Measurements from ENCODE around the gene KLHL29.
A peak's percentile ranks its signal among the peaks of the same experiment; 100 is the strongest.
"Not testable (repeated sequence)": the region's sequence is repeated elsewhere in the genome, so short reads cannot be mapped to it uniquely, and the experiment has no call there.

KLHL29 gene

GRCh38 chr2:23373666-23374065 lies 11.3 kb upstream of the KLHL29 start:
- no peak for DNase-seq (ENCODE audit: low read depth)

GRCh38 chr2:23375448-23375847 lies 9.5 kb upstream of the KLHL29 start:
- no peak for DNase-seq (ENCODE audit: low read depth)

GRCh38 chr2:23376075-23376474 lies 8.9 kb upstream of the KLHL29 start:
- DNase-seq (ENCODE audit: low read depth), result no peak

GRCh38 chr2:23376972-23377371 lies 8.0 kb upstream of the KLHL29 start:
- no peak for DNase-seq (ENCODE audit: low read depth)

- no peak for DNase-seq (ENCODE audit: low read depth)
Measured at GRCh38 chr2:23377771-23378170, 7.2 kb upstream of the KLHL29 start.

GRCh38 chr2:23378496-23378895 lies 6.5 kb upstream of the KLHL29 start:
- no peak for DNase-seq (ENCODE audit: low read depth)

GRCh38 chr2:23379220-23379695 lies 5.7 kb upstream of the KLHL29 start:
- DNase-seq (ENCODE audit: low read depth), result no peak

GRCh38 chr2:23380562-23381065 lies 4.4 kb upstream of the KLHL29 start:
- DNase-seq (ENCODE audit: low read depth), result peak; percentile 24

- no peak for DNase-seq (ENCODE audit: low read depth)
Measured at GRCh38 chr2:23381084-23381483, 3.9 kb upstream of the KLHL29 start.

- no peak for DNase-seq (ENCODE audit: low read depth)
Measured at GRCh38 chr2:23381485-23381884, 3.5 kb upstream of the KLHL29 start.

- no peak for DNase-seq (ENCODE audit: low read depth)
Measured at GRCh38 chr2:23383100-23383499, 1.9 kb upstream of the KLHL29 start.

GRCh38 chr2:23385351-23385747 lies 370 bp downstream of the KLHL29 start:
- DNase-seq (ENCODE audit: low read depth), result no peak

- DNase-seq (ENCODE audit: low read depth), result no peak
Measured at GRCh38 chr2:23385748-23386338, 864 bp downstream of the KLHL29 start.

GRCh38 chr2:23386339-23387220 lies 1.6 kb downstream of the KLHL29 start:
- DNase-seq (ENCODE audit: low read depth), result no peak

- no peak for DNase-seq (ENCODE audit: low read depth)
Measured at GRCh38 chr2:23387221-23387550, 2.2 kb downstream of the KLHL29 start.

- DNase-seq (ENCODE audit: low read depth), result no peak
Measured at GRCh38 chr2:23387845-23388244, 2.9 kb downstream of the KLHL29 start.

- DNase-seq (ENCODE audit: low read depth), result no peak
Measured at GRCh38 chr2:23388294-23388693, 3.3 kb downstream of the KLHL29 start.

- no peak for DNase-seq (ENCODE audit: low read depth)
Measured at GRCh38 chr2:23388756-23389514, 4.0 kb downstream of the KLHL29 start.

- DNase-seq (ENCODE audit: low read depth), result no peak
Measured at GRCh38 chr2:23390152-23390551, 5.2 kb downstream of the KLHL29 start.

GRCh38 chr2:23391237-23391736 lies 6.3 kb downstream of the KLHL29 start:
- not testable (repeated sequence) for DNase-seq (ENCODE audit: low read depth)

GRCh38 chr2:23393722-23394121 lies 8.7 kb downstream of the KLHL29 start:
- no peak for DNase-seq (ENCODE audit: low read depth)

GRCh38 chr2:23394700-23395099 lies 9.7 kb downstream of the KLHL29 start:
- no peak for DNase-seq (ENCODE audit: low read depth)

Measured in activated T-cell treated with anti-CD3 and anti-CD28 coated beads for 24 hours (primary cell).